Activated CD8-positive, alpha-beta memory T cell treated with anti-CD3 and anti-CD28 coated beads, Interleukin-2, amount 50 U/mL, for 24 hours (primary cell): ENCODE measurements around the gene RBM17.
"Not testable (repeated sequence)": the region's sequence is repeated elsewhere in the genome, so short reads cannot be mapped to it uniquely, and the experiment has no call there.

ENCODE experiments used
- DNase-seq: peaks from one replicate; pipeline ENCODE4 v3.0.0-alpha.2; 2020; ENCODE audit errors: extremely low read depth

Gene RBM17, protein sequence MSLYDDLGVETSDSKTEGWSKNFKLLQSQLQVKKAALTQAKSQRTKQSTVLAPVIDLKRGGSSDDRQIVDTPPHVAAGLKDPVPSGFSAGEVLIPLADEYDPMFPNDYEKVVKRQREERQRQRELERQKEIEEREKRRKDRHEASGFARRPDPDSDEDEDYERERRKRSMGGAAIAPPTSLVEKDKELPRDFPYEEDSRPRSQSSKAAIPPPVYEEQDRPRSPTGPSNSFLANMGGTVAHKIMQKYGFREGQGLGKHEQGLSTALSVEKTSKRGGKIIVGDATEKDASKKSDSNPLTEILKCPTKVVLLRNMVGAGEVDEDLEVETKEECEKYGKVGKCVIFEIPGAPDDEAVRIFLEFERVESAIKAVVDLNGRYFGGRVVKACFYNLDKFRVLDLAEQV

DNA sequence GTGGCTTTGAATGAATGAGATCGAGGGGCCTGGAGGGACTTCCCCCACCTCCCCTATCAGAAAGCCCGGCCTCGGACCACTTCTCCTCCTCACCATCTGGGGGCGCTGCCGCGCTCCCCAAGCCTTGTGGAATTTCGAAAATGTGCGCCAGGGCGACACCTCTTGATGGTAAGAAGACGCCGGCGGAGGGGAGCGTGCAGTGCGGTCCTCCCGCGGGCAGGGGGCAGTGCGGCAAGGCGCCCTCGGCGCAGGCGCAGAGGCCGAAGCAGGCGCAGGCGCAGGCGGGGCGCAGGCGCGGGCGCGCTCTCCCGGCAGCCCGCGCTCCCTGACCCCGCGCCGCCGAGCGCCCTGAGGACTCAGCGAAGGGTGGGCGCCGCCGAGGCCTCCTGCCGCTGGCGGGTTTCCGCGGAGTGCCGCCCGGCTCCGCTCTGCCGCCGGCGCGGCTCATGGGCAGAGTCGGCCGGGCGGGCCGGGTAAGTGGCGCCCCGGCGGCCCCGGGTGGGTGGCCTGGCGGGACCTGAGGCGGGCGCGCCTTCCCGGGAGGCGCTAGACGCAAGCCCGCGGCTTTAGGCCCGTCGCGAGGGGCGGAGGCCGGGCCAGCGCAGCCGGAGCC lies at the start of gene RBM17:
Gene RBM17 (plus strand): TSS at position 314 of the 613 bp plus-strand sequence. CDS start 8,032 bp downstream, outside the sequence.
- DNase-seq = peak; percentile 92

DNA sequence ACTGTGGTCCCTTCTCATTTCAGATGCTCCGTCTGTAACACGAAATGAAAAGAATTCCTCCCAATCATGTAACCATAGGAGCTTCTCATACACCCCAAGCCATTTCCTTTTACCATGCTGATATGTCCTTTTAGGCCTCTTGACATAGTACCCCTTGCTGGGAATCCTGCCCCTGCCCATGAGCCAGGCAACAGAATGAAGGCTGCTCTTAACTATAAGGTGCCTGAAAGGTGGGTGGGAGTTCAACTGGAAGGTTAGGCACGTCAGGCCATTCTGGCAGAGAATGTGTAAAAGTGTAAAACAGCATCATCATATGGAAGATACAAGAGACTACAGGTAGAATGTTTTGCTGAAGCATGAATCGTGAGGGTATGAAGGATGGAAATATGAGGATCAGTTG lies 49.1 kb upstream of the RBM17 start:
- no peak for DNase-seq

DNA sequence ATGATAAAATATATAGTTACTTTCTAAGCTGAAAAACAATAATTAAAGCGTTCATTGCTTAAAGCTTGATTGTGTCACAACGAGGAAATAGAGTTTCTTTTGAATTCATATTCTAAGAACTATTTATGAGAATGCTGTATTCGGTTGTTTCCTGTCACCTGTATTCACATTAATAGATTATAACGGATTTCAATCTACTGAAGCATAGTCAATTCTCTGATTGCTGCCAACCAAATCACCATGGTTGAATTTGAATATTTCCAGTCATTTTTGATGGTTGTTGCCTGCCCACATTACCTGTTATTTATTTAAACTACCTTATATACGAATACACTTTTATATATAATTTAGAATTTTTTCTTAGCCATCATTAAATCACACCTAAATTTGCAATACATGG lies 48.6 kb upstream of the RBM17 start:
- DNase-seq = no peak

DNA sequence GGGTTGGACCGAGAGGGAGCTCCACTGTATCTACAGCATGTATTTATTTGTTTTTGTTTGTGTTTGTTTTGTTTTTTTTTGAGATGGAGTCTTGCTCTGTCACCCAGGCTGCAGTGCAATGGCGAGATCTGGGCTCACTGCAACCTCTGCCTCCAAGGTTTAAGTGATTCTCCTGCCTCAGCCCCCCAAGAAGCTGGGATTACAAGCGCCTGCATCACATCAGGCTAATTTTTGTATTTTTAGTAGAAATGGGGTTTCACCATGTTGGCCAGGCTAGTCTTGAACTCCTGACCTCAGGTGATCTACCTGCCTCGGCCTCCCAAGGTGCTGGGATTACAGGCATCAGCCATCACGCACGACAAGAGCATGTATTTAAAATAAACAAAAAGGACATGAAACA lies 45.5 kb upstream of the RBM17 start:
- DNase-seq = not testable (repeated sequence)

DNA sequence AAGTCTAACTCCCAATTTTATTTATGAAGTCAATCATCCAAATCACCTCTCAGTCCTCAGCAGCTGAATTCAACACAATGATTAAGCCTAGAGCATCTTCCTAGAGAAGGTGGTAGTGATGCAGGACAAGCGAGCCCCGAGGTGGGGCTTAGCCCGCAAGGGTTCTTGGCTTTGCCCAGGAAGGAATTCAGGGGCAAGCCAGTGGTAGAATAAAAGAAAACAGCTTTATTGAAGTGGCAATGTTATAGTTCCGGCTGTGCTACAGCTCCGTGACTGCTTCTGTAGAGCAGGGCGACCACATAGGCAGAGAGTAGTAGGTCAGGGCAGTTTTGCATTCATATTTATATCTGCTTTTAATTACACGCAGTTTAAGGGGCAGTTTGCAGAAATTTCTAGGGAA lies 44.8 kb upstream of the RBM17 start:
- no peak for DNase-seq

DNA sequence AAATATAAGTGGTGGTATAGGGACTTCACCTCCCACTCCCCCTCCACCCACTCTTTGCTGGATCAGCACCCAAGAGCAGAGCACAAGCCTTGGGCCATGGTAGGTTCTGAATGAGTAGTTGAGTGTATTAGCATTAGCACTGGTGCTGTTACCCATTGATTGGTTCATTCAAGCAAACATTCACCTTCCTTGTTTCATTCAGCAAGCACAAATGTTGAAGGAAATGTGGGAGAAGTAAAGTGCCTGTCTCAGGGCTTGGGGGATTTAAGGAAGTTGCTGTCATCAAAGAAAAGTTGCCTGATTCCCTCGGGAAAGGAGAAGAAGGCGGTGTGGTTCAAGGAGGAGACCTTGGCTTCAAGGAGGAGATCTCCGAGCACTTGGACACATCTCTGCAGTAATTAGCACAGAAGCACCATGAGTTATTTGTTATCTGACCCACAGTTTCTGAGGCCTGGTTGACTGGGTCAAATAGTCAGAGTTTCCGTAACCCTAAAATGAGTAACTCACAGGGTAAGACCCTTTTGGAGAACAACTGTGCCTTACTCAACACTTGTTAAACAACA lies 44.0 kb upstream of the RBM17 start:
- DNase-seq = no peak

DNA sequence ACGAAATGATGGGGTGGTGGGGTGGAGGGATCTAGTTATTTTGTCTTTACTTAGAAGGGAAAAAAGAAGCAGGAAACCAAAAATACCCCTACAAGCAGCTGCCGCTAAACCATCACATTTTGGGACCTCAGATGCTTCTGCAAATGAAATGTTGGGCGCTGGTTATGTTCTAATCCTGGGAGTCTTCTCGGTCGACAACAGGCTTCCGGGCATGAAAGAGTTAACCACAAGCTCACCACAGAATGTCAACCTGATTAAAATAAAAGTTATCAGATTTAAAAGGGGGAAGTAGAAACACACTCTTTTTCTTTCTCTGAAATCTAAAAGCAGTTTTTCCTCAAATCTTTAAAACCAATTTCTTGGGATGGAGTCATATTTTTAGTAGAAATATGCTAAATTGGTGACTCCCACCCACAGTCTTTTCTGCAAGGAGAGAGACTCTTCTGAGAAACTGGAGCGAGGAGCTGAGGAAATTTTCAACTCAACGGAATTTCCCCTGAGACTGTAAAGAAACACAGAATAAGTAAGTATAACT lies 43.5 kb upstream of the RBM17 start:
- no peak for DNase-seq

DNA sequence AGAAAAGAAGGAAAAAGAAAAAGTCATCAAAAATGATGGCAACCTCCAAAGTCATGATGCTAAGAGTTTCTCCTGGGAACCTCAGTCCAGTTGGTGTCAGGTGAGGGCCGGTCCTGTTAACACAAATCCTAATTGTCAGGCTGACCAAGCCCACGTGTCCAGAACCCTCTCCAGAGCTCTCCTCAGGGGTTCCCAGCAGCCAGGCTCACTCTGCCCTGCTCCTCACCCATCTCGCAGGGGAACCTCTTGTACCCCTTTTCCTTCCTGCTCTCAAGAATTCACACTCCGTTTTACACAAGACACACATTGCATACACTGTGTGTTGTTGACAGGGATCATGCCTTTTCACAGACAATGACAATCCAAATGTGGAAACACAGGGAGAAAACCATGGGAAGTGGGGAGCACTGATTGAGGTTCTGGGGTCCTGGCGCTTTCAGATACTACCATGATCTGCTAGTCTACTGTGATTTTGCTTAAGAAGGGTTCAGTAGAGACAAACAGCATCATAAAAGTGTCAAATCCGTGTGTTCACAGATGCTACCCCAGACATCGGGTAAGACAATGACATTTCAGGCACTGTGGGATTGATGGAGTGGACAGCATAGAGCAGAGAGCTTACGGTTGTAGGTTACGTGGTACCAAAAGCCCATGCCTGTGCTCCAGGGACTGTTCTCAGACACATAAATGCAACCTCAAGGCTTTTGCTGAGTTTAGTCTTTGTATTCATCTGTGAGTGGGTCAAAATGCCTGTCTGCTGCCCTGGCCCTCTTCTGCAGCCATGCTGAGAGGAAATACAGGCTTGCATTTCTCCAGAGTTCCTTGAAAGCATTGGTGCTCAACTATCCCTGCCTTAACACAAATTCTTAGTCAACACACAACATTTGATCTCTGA lies 42.7 kb upstream of the RBM17 start:
- DNase-seq = no peak

DNA sequence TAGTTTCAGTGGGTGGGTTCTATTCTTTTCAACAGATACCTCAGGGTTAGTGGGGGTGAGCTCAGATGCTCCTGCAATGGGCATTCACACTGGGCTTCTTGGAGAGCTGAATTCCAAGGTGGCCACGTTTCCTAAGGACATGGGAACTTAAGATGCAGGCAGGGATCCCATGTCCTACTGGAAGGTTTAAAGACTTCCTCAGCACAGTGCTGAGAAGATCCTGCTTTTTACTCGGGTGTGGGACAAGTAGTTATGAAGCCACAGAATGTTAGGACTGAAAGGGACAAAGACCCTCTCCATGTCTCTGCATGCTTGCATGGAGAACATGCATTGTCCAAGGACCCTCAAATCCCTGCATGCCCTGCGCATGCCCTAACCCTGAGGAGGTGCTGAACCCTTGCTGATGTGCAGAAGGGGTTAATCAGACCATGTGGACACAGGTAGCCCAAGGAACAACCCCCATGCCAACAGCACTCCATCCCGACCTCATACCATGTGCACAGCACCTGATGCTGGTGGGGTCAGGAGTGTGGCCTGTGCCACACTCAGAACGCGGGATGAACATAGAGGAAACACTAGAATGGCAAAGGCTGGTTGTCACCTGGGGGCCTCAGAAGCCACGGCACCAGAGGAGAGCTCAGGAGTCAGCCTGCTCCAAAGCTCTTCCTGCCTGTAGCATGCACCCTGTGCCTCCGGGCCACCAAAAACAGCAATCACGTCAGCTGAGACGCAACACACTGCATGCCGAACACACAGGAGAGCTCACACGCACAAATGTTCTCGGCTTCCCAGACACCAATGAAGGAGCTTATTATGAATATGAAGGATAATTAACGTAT lies 41.8 kb upstream of the RBM17 start:
- no peak for DNase-seq

DNA sequence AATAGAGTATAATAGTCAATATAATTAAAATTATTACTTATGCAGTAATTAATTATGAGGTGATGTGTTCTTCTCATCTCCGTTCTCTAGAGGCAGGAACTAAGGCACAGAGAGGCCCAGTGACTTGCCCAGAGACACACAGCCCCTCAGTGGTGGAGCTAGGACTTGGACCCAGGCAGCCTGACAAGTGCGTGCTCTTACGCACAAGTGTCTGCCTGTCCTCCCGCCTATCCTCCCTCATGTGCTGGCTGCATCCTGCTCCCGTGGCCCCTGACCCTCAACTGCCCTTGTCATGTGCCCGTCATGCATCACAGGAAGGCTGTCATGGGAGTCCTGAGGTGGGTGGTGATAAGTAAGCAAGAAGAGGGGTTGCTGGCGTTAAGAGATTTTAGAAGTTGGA lies 41.0 kb upstream of the RBM17 start:
- DNase-seq = no peak

DNA sequence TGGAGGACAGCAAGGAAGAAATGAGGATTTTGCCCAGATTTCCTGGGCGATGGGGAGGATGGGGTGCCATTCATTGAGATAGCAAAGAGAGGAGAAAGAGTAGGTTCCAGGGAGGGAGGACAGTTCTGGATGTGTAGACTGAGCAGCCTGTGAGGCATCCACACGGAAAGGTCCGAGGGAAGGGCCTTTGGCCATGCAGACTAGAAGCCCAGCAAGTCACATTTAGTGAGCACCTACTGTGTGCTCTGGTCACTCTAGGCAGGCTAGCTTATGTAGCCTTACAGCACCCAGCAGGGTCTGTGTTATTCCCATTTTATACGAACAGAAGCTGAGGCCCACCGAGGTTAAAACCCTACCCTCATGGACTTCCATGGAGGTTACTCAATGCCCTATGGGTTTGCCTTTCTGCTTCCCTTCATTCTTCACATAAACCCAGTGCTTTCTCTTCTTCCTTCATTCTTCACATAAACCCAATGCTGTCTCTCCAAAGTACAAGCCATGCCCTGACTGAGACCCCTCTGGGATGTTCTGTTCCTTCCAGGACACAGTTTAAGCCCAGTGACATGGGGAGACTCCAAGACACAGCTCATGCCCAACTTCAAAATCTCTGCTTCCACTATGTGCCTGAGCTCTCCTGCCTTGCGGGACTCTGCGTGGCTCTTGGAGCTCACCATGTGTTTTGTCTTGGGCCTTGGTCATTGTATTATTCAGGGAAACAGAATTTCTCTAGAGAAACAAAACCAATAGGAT lies 40.4 kb upstream of the RBM17 start:
- DNase-seq = no peak

DNA sequence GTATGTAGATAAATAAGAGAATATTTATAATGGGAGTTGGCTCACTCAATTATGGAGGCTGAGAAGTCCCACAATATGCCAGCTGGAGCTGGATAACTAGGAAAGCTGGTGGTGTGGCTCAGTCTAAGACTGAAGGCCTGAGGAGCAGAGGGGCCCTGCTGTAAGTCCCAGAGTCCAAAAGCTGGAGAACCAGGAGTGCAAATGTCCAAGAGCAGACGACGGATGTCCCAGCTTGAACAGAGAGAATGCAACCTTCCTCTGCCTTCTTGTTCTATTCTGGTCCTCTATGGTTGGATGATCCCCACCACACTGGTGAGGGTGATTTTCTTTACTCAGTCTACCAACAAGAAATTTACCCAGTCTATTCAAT lies 39.8 kb upstream of the RBM17 start:
- DNase-seq = no peak

DNA sequence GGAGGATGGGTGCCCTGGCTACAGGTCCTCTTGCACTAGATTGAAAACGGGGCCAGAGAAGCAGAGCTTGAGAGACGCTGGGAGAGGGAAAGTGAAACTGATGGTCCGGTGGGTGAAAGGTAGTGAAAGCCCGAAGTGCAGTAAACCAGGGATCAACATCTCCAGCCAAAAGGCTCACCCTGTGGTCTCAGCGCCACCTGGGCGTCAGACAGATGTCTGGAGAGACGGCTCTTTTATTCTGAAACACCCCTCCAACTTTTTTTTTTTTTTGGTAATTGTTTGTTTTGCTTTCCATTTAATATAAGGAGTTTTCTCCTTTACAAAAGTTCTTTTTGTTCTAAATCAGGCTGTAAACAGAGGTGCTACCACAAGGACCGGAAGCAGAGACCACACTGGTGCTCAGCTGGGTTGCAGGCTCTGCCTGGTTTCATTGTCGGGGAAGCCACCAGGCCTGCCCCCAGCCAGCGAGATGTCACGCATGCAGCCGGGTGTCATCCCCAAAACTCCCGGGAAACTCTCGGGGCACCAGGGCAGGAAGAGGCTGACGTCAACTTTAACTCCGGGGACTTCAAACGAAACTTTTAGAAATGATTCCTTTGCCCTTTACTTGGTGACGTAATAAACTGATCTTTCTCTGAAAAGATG lies 37.9 kb upstream of the RBM17 start:
- peak; percentile 90 for DNase-seq

DNA sequence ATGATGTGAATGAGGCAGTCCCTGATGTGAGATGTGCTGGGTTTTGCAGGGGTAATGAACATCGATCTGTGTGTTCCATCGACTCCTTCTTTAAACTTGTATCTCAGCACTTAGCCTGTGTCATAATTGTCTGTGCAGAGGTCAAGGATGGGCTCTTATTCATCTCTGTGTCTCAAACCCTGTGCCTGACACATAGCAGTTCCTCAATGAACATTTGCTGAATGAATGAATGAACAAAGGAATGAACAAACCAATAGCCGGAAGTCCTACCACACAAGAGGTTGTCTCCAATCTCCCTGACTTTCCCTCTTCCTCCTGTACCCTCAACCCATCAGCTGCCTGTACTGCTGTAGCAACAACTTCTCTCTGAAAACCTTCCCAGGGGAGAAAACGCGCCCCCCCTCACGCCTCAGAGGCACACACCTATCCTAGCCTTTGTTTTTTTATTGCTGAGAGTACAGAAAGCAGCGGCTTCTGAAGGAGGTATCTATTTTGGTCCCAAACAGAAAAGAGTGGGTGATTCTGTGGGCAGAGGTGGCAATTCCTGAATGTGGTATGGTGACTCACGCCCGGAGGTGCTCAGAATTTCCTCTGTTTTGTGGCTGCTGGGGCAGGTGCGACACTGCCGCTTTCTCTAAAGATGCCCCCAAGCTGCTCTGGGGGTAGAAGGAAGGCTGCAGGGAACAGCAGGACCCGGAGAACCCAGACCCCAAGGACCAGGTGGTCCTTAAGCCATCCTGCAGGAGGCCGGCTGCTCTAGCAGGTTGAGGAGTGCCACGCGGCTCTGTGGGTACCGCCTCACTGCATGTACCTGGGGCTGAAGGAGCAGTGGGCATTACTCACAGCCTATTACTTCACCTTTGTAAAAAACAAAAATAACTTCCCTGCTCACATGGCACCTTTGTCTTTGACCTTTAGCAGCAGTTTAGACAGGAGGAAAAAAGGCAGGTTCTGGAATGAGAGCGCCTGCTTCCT lies 36.3 kb upstream of the RBM17 start:
- DNase-seq = peak; percentile 72

DNA sequence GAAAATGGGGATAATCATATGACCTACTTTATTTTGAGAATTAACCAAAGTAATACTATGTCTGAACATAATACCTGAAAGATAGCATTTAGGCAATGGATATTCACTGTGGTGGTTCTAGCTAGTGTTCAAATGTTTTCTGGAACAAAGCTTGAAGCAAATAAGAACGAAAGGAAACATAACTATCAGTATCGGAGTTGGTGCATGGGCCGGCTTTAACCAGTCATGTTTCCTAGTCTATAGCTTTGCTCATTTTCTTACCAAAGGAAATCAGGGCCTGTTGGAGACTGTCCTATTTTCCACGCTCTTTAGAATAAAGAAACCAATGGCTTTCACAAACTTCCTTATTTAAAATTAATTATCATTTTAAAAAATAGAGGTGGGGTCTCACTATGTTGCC lies 35.5 kb upstream of the RBM17 start:
- DNase-seq = no peak

DNA sequence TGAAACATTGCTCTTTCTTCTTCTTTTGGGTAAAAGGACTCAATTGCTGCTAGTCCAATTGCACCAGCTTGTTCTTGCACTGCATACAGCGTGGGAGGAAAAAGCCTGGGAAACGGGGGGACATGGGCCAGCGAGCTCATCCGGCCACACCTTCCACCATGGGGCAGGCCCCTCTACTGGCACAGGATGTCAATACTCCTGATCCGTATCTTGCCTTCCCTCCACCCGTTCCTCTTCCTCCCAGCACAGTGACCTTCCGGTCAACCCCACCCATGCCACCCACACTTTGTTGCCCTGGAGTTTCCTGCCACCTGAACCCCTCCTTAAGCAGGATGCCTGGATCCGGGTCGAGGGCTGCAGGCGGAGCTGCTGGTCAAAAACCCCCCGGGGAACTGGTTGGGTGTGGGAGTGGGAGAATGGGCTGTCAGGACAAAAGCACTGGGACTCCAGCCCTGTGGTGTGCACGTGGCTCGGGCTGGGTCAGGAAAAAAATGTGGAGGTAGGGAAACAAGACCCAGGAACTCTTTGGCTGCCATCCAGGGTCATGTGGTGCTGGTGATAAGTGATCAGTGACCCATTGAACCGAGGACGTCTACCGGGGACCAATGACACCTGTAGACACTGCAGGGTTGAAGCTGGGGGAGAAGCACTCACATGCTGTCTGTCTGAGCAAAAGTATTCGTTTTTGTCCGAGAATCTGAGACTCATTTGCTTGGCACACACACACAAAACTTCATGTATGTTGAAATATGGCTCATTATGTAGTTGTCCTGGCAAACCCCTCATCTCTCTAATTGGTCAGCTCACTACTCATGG lies 34.8 kb upstream of the RBM17 start:
- DNase-seq = no peak

DNA sequence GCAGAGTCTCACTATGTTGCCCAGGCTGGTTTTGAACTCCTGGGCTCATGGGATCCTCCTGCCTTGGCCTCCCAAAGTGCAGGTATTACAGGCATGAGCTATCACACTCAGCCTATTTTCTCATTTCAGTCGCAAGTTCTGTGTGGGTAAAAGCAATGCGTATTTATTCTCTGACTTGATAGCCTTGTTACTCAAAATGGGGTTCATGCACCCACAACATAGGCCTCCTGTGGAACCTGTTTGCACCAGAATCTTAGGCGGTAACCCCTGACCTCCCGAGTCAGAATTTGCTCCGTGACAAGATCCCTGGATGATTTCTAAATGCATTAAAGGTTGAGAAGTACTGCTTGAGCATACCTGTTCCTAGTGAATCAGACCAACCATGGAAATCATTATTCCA lies 34.0 kb upstream of the RBM17 start:
- no peak for DNase-seq

DNA sequence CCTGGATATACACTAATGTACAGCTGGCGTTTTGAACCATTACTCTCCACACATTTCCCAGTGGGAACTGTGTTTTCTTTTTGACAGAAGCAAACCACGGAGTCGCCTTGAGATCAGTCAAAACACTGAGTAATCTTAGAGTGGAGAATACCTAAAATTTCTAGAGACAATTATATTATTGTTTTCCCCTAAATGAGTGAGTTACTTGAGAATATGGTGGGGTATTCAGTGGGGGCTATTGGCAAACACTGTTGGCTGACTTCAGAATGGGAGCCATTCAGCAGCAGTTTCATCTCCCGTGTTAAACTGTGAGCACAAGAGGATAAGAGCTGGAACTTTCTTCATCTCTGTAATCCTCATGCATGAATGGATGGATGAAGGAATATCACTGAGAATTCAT lies 32.9 kb upstream of the RBM17 start:
- DNase-seq = no peak
